K562 (cell line): ENCODE results near the gene ERAL1. TPM values are rescaled to one million over a fixed set of nuclear protein-coding genes. Genes with fewer than 3 reads are reported as not detected.
A peak's percentile ranks its signal among the peaks of the same experiment; 100 is the strongest.

Source experiments
- ARID2 ChIP-seq: fragments of 450-650 bp; IDR thresholded peaks from 2 replicates; pipeline ENCODE4 v1.6.1; 2017; ENCODE audit warnings: antibody characterized with exemption, mild to moderate bottlenecking
- ARNT ChIP-seq, 2 experiments: fragments of 450-650 bp; IDR thresholded peaks; 2 replicates each; pipeline ENCODE4 v1.6.1; 2016; ENCODE audit warnings: mild to moderate bottlenecking in 1 of 2
- CEBPB ChIP-seq: fragments of 450-650 bp; IDR thresholded peaks from 2 replicates; pipeline ENCODE4 v1.6.1; 2016; ENCODE audit warnings: missing genetic modification characterization, missing compliant biosample characterization
- L3MBTL2 ChIP-seq: fragments of 450-650 bp; IDR thresholded peaks from 2 replicates; pipeline ENCODE4 v1.6.1; 2016; ENCODE audit warnings: mild to moderate bottlenecking, moderate library complexity
- LEF1 ChIP-seq: fragments of 450-650 bp; IDR thresholded peaks from 2 replicates; pipeline ENCODE4 v1.6.1; 2016; ENCODE audit warnings: mild to moderate bottlenecking
- RBM39 ChIP-seq: fragments of 200-400 bp; formaldehyde crosslinking; optimal IDR thresholded peaks from 2 replicates; pipeline ENCODE3; 2018; ENCODE audit warnings: low read depth, low read length
- TFAM ChIP-seq: fragments of 250-450 bp; sonication (Bioruptor Pico); conservative IDR thresholded peaks from 2 replicates; pipeline ENCODE4 v1.5.0; 2021; ENCODE audit warnings: mild to moderate bottlenecking, moderate library complexity
- ZBED1 ChIP-seq: IDR thresholded peaks from 2 replicates; pipeline ENCODE4 v1.6.1; 2014
- ZKSCAN1 ChIP-seq: fragments of 150-350 bp; IDR thresholded peaks from 2 replicates; pipeline ENCODE4 v1.6.1; 2016; ENCODE audit warnings: low read depth, low read length
- ZNF282 ChIP-seq: sonication (generic); formaldehyde crosslinking; IDR thresholded peaks from 2 replicates; pipeline ENCODE4 v1.8.1; 2023; ENCODE audit warnings: missing genetic modification reagents
- polyA plus RNA-seq, 8 experiments: library from polyadenylated mRNA; depleted of rRNA in 4 of 8; stranded (reverse) in 5 of 8; unstranded in 3 of 8; fragments of >200 nt; fragmentation: Nextera tagmentation in 2 of 8; fragmentation: Illumina TruSeq in 1 of 8; extraction: Ambion mirVana in 2 of 8; extraction: Trizol in 1 of 8; gene quantifications; 2 replicates each; pipeline versions ENCODE4 v1.2.1 to v1.2.3, GENCODE V29; 2011 to 2014; ENCODE audit warnings: inconsistent platforms in 1 of 8, missing spikeins in 1 of 8
- total RNA-seq, 7 experiments: library from RNA; depleted of rRNA in 6 of 7; stranded (reverse); fragments of >200 nt in 6 of 7; fragmentation: Illumina TruSeq in 2 of 7; extraction: Trizol in 2 of 7; gene quantifications; 2 replicates each; pipeline versions ENCODE4 v1.2.1 to v1.2.3, GENCODE V29; 2011 to 2021; ENCODE audit warnings: low replicate concordance in 1 of 7
- TF ChIP-seq, protein P1 (sequence below): sonication (generic); formaldehyde crosslinking; IDR thresholded peaks from 2 replicates; pipeline ENCODE4 v1.8.1; 2023; ENCODE audit warnings: mild to moderate bottlenecking, missing genetic modification reagents
- TF ChIP-seq, protein P2 (sequence below): sonication (generic); formaldehyde crosslinking; IDR thresholded peaks from 2 replicates; pipeline ENCODE4 v1.8.1; 2023; ENCODE audit warnings: mild to moderate bottlenecking, missing genetic modification reagents
- TF ChIP-seq, protein P3 (sequence below): fragments of 250-450 bp; sonication (Bioruptor Pico); IDR thresholded peaks from 2 replicates; pipeline ENCODE4 v1.5.0; 2021; ENCODE audit warnings: mild to moderate bottlenecking, borderline replicate concordance
- TF ChIP-seq, protein P4 (sequence below): sonication (generic); formaldehyde crosslinking; IDR thresholded peaks from 2 replicates; pipeline ENCODE4 v1.8.0; 2022; ENCODE audit warnings: missing genetic modification reagents, mild to moderate bottlenecking, borderline replicate concordance
- TF ChIP-seq, protein P5 (sequence below): fragments of 250-450 bp; sonication (Bioruptor Pico); IDR thresholded peaks from 2 replicates; pipeline ENCODE4 v1.9.0; 2021; ENCODE audit warnings: mild to moderate bottlenecking
- TF ChIP-seq, protein P6 (sequence below): fragments of 450-650 bp; IDR thresholded peaks from 2 replicates; pipeline ENCODE4 v1.6.1; 2016; ENCODE audit warnings: borderline replicate concordance

The ERAL1 gene
- total and polyA plus RNA-seq, 9 of the 15 experiments (the other 6 are each of a cell fraction or from before 2014, with no cell fraction given): 37.5 to 351 (median 106) TPM

DNA sequence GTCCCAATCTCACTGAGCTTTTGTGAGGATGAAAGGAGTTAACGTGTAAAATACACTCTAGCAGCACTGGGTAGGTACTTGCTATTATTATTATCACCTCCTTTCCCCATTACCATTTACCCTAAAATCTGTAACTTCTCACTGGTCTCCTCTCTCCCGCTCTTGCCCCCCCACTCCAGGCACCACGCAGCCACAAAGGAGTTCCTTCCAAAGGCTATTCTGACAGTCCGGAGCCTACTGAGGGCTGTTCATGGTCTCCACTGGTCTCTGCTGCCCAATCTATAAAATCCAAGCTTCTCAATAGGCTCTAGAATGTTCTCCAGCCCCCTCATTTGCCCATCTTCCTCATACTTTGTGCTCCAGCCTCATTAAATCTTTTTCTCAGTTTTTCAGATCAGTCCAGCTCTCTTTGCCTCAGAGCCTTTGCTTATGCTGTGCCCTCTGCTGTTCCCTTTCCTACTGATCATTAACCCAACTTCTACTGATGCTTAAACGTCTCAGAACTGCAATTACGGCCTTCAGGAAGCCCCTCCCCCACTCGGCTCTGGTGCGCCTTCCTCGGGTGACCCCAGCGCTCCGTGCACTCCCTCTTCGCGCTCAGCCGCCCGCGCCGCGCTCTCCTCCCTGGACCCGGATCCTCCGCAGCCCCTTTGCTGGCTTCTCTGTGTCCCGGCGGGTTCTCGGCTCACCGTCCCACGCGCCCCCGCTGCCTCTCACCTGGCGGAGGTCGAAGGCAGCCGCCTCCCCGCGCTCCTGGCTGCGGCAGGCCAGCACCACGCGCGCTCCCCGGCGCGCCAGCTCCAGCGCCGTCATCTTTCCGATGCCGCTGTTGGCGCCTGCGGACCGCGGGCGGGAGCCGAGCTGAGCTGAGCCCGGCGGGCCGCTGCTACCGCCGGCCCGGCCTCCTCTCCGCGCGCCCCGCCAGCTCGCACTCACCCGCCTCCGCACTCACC, 47.3 kb downstream of the ERAL1 start (continued):
- TF ChIP-seq ARNT (IDR thresholded peaks at IDR 0.05): peak in 1 of 2 experiments; percentile 43; a peak in 1 of 4 replicates
- TF ChIP-seq LEF1: peak; percentile 20; the same call in 1 of the 2 replicates
- TF ChIP-seq, protein P1, sequence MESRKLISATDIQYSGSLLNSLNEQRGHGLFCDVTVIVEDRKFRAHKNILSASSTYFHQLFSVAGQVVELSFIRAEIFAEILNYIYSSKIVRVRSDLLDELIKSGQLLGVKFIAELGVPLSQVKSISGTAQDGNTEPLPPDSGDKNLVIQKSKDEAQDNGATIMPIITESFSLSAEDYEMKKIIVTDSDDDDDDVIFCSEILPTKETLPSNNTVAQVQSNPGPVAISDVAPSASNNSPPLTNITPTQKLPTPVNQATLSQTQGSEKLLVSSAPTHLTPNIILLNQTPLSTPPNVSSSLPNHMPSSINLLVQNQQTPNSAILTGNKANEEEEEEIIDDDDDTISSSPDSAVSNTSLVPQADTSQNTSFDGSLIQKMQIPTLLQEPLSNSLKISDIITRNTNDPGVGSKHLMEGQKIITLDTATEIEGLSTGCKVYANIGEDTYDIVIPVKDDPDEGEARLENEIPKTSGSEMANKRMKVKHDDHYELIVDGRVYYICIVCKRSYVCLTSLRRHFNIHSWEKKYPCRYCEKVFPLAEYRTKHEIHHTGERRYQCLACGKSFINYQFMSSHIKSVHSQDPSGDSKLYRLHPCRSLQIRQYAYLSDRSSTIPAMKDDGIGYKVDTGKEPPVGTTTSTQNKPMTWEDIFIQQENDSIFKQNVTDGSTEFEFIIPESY (CRISPR knock-in tag): no peak
- no peak for TF ChIP-seq RBM39
- TF ChIP-seq, protein P2, sequence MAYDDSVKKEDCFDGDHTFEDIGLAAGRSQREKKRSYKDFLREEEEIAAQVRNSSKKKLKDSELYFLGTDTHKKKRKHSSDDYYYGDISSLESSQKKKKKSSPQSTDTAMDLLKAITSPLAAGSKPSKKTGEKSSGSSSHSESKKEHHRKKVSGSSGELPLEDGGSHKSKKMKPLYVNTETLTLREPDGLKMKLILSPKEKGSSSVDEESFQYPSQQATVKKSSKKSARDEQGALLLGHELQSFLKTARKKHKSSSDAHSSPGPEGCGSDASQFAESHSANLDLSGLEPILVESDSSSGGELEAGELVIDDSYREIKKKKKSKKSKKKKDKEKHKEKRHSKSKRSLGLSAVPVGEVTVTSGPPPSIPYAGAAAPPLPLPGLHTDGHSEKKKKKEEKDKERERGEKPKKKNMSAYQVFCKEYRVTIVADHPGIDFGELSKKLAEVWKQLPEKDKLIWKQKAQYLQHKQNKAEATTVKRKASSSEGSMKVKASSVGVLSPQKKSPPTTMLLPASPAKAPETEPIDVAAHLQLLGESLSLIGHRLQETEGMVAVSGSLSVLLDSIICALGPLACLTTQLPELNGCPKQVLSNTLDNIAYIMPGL (CRISPR knock-in tag): no peak; the same call in 1 of the 2 replicates
- no peak for TF ChIP-seq TFAM (CRISPR knock-in tag)
- TF ChIP-seq ZBED1: no peak
- TF ChIP-seq, protein P3, sequence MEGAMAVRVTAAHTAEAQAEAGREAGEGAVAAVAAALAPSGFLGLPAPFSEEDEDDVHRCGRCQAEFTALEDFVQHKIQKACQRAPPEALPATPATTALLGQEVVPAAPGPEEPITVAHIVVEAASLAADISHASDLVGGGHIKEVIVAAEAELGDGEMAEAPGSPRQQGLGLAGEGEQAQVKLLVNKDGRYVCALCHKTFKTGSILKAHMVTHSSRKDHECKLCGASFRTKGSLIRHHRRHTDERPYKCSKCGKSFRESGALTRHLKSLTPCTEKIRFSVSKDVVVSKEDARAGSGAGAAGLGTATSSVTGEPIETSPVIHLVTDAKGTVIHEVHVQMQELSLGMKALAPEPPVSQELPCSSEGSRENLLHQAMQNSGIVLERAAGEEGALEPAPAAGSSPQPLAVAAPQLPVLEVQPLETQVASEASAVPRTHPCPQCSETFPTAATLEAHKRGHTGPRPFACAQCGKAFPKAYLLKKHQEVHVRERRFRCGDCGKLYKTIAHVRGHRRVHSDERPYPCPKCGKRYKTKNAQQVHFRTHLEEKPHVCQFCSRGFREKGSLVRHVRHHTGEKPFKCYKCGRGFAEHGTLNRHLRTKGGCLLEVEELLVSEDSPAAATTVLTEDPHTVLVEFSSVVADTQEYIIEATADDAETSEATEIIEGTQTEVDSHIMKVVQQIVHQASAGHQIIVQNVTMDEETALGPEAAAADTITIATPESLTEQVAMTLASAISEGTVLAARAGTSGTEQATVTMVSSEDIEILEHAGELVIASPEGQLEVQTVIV (CRISPR knock-in tag): no peak
- TF ChIP-seq CEBPB (tag): no peak
- TF ChIP-seq ARID2: no peak
- TF ChIP-seq ZKSCAN1: no peak
- TF ChIP-seq, protein P4, sequence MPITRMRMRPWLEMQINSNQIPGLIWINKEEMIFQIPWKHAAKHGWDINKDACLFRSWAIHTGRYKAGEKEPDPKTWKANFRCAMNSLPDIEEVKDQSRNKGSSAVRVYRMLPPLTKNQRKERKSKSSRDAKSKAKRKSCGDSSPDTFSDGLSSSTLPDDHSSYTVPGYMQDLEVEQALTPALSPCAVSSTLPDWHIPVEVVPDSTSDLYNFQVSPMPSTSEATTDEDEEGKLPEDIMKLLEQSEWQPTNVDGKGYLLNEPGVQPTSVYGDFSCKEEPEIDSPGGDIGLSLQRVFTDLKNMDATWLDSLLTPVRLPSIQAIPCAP (CRISPR knock-in tag): no peak
- no peak for TF ChIP-seq L3MBTL2
- TF ChIP-seq, protein P5, sequence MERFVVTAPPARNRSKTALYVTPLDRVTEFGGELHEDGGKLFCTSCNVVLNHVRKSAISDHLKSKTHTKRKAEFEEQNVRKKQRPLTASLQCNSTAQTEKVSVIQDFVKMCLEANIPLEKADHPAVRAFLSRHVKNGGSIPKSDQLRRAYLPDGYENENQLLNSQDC (CRISPR knock-in tag): no peak
- TF ChIP-seq ZNF282 (CRISPR knock-in tag): no peak
- TF ChIP-seq, protein P6, sequence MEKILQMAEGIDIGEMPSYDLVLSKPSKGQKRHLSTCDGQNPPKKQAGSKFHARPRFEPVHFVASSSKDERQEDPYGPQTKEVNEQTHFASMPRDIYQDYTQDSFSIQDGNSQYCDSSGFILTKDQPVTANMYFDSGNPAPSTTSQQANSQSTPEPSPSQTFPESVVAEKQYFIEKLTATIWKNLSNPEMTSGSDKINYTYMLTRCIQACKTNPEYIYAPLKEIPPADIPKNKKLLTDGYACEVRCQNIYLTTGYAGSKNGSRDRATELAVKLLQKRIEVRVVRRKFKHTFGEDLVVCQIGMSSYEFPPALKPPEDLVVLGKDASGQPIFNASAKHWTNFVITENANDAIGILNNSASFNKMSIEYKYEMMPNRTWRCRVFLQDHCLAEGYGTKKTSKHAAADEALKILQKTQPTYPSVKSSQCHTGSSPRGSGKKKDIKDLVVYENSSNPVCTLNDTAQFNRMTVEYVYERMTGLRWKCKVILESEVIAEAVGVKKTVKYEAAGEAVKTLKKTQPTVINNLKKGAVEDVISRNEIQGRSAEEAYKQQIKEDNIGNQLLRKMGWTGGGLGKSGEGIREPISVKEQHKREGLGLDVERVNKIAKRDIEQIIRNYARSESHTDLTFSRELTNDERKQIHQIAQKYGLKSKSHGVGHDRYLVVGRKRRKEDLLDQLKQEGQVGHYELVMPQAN: peak; percentile 55; the same call in 1 of the 2 replicates
